ENCODE results near the gene PSMB9.

DNA sequence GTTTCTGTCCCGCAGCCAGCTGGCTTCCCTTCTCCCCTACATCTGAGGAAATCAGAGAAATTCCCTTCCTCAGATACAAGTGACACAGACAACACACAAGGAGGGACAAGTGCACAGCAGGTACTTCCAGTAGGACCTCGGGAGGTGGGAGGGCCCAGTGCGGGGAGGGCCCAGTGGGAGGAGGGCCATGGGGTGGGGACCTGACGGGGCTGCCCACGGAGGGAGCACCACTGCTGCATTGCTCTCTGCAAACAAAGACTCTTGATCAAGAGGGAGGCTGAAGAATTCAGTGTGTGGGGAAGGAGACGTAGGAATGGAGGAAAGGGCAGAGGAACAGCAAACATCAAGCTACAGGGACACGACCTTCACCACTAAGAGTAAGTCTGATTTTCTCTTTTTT, 24.5 kb upstream of the PSMB9 start:
- TF ChIP-seq, protein P1, sequence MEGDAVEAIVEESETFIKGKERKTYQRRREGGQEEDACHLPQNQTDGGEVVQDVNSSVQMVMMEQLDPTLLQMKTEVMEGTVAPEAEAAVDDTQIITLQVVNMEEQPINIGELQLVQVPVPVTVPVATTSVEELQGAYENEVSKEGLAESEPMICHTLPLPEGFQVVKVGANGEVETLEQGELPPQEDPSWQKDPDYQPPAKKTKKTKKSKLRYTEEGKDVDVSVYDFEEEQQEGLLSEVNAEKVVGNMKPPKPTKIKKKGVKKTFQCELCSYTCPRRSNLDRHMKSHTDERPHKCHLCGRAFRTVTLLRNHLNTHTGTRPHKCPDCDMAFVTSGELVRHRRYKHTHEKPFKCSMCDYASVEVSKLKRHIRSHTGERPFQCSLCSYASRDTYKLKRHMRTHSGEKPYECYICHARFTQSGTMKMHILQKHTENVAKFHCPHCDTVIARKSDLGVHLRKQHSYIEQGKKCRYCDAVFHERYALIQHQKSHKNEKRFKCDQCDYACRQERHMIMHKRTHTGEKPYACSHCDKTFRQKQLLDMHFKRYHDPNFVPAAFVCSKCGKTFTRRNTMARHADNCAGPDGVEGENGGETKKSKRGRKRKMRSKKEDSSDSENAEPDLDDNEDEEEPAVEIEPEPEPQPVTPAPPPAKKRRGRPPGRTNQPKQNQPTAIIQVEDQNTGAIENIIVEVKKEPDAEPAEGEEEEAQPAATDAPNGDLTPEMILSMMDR (IDR thresholded peaks at IDR 0.05 in 4 of 5, conservative IDR thresholded peaks at IDR 0.05 in 1 of 5): no peak
- TF ChIP-seq POLR2A (IDR thresholded peaks at IDR 0.05): no peak
